Activated CD4-positive, alpha-beta memory T cell treated with anti-CD3 and anti-CD28 coated beads for 36 hours (primary cell): ENCODE results near the gene SPDYE11. TPM values are rescaled to one million over a fixed set of nuclear protein-coding genes. Genes with fewer than 3 reads are reported as not detected.
"Not testable (repeated sequence)": the region's sequence is repeated elsewhere in the genome, so short reads cannot be mapped to it uniquely, and the experiment has no call there.

Experiments used
- CTCF ChIA-PET: fragments of 350-600 bp; sonication (Branson Sonifier 250); formaldehyde crosslinking; loops from one replicate; lab custom pipeline; 2021; ENCODE audit warnings: antibody characterized with exemption, inconsistent platforms; lab: Charles Lee
- POLR2A ChIA-PET: fragments of 350-600 bp; sonication (Branson Sonifier 250); formaldehyde crosslinking; loops from one replicate; lab custom pipeline; 2021; ENCODE audit warnings: antibody characterized with exemption; lab: Charles Lee
- DNase-seq: peaks from one replicate; pipeline ENCODE4 v3.0.0-alpha.2; 2020
- H3K27ac Mint-ChIP-seq: one replicate; pipeline ENCODE4 v1.8.0; 2021; ENCODE audit warnings: mixed read lengths
- H3K27me3 Mint-ChIP-seq: one replicate; pipeline ENCODE4 v1.8.0; 2021; ENCODE audit warnings: mixed read lengths
- H3K36me3 Mint-ChIP-seq: one replicate; pipeline ENCODE4 v1.8.0; 2021; ENCODE audit warnings: mixed read lengths
- H3K4me1 Mint-ChIP-seq: one replicate; pipeline ENCODE4 v1.8.0; 2021; ENCODE audit warnings: low read depth, mixed read lengths
- H3K4me3 Mint-ChIP-seq: one replicate; pipeline ENCODE4 v1.8.0; 2021; ENCODE audit warnings: mild to moderate bottlenecking, mixed read lengths
- H3K9me3 Mint-ChIP-seq: one replicate; pipeline ENCODE4 v1.8.0; 2021; ENCODE audit warnings: mixed read lengths
- intact Hi-C: fragments of 100-400 bp; cut with micrococcal nuclease; formaldehyde crosslinking; loops from one replicate; pipeline ENCODE4 v1.15.1; 2023
- total RNA-seq, 2 experiments: library from RNA; stranded (reverse); gene quantifications; one replicate each; pipeline ENCODE4 v1.2.3, GENCODE V29; 2021

SPDYE11 gene, protein sequence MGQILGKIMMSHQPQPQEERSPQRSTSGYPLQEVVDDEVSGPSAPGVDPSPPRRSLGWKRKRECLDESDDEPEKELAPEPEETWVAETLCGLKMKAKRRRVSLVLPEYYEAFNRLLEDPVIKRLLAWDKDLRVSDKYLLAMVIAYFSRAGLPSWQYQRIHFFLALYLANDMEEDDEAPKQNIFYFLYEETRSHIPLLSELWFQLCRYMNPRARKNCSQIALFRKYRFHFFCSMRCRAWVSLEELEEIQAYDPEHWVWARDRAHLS
- total RNA-seq = not detected

DNA sequence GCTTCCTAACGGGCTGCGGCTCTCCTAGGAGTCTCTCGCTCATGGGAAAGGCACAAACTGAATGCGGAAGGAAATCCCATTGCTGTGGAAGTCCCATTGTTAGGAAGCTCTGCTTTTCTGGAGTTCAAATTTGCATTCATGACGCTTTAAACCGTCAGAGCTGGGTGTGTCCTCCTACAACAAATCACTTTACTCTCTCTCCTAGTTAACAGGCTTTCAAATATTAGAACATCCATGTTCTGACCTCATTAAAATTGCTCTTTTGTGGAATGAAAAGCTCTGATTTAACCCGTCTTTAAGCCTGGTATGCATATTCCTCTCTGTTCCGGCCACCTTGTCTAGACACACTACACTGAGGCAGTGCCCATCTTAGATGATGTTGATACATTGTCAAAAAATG is at the start of gene SPDYE11:
SPDYE11 (minus strand) TSS at position 101 of the 400 bp plus-strand sequence. CDS start 1,800 bp downstream, outside the sequence.
- H3K27me3 Mint-ChIP-seq, intact Hi-C loops, H3K4me3 Mint-ChIP-seq, H3K9me3 Mint-ChIP-seq, POLR2A ChIA-PET, H3K36me3 Mint-ChIP-seq, H3K27ac Mint-ChIP-seq, DNase-seq, H3K4me1 Mint-ChIP-seq, CTCF ChIA-PET: not testable (repeated sequence)

DNA sequence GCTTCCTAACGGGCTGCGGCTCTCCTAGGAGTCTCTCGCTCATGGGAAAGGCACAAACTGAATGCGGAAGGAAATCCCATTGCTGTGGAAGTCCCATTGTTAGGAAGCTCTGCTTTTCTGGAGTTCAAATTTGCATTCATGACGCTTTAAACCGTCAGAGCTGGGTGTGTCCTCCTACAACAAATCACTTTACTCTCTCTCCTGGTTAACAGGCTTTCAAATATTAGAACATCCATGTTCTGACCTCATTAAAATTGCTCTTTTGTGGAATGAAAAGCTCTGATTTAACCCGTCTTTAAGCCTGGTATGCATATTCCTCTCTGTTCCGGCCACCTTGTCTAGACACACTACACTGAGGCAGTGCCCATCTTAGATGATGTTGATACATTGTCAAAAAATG is 28.2 kb upstream of the SPDYE11 start, which contains the start of gene SPDYE9:
SPDYE9 (minus strand) TSS at position 101 of the 400 bp plus-strand sequence. CDS start 1,800 bp downstream, outside the sequence.
- intact Hi-C loops, CTCF ChIA-PET: not testable (repeated sequence)

DNA sequence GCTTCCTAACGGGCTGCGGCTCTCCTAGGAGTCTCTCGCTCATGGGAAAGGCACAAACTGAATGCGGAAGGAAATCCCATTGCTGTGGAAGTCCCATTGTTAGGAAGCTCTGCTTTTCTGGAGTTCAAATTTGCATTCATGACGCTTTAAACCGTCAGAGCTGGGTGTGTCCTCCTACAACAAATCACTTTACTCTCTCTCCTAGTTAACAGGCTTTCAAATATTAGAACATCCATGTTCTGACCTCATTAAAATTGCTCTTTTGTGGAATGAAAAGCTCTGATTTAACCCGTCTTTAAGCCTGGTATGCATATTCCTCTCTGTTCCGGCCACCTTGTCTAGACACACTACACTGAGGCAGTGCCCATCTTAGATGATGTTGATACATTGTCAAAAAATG is 28.0 kb downstream of the SPDYE11 start, which contains the start of gene SPDYE8:
SPDYE8 (minus strand) TSS at position 101 of the 400 bp plus-strand sequence. CDS start 1,800 bp downstream, outside the sequence.
- POLR2A ChIA-PET, H3K9me3 Mint-ChIP-seq, H3K36me3 Mint-ChIP-seq, intact Hi-C loops, CTCF ChIA-PET, H3K27me3 Mint-ChIP-seq, DNase-seq, H3K27ac Mint-ChIP-seq, H3K4me1 Mint-ChIP-seq, H3K4me3 Mint-ChIP-seq: not testable (repeated sequence)

More for the DNA sequence above, 28.2 kb upstream of the SPDYE11 start, which contains the start of gene SPDYE9:
- POLR2A ChIA-PET, H3K4me1 Mint-ChIP-seq, H3K27me3 Mint-ChIP-seq, H3K36me3 Mint-ChIP-seq, H3K4me3 Mint-ChIP-seq, DNase-seq, H3K9me3 Mint-ChIP-seq, H3K27ac Mint-ChIP-seq: not testable (repeated sequence)

DNA sequence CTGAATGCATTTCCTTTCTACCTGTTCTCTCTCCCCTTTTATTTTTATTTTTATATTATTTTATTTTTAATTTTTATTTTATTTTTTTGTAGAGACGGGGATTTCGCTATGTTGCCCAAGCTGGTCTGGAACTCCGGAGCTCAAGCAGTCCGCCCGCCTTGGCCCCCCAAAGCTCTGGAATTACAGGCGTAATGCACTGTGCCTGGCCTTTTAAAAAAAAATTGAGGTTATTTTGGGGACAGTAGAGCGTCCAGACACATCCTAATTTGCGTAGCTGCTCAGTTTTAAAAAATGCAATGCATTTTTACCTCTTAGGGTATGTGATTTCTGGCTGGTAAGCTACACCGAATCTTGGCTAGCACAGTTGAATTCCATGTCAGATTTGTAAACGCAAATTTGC is 51.2 kb downstream of the SPDYE11 start:
- H3K27ac Mint-ChIP-seq, DNase-seq, H3K9me3 Mint-ChIP-seq, CTCF ChIA-PET, H3K27me3 Mint-ChIP-seq, POLR2A ChIA-PET, intact Hi-C loops, H3K36me3 Mint-ChIP-seq, H3K4me1 Mint-ChIP-seq: not testable (repeated sequence)
- H3K4me3 Mint-ChIP-seq = peak overlapping the region; percentile 48

DNA sequence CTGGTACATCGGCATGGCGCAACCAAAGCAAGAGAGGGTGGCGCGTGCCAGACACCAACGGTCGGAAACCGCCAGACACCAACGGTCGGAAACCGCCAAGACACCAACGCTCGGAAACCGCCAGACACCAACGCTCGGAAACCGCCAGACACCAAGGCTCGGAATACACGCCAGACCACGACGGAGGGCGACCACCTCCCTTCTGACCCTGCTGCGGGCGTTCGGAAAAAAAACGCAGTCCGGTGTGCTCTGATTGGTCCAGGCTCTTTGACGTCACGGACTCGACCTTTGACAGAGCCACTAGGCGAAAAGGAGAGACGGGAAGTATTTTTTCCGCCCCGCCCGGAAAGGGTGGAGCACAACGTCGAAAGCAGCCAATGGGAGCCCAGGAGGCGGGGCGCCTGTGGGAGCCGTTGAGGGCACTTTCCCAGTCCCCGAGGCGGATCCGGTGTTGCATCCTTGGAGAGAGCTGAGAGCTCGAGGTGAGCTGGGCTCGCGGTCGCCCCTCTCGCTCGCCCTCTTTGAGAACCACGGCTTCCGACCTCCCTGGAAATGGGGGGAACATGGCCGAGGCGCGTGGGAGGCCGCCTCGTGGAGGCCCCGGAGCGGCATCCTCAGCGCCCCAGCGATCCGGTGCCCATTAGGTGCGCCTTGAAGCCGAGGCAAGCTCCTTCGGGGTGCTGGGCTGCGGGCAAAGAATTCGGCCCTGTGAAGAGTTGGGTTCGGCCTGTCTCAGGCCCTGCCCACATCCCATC is 51.8 kb downstream of the SPDYE11 start:
- H3K4me1 Mint-ChIP-seq, H3K27me3 Mint-ChIP-seq, intact Hi-C loops, H3K9me3 Mint-ChIP-seq, POLR2A ChIA-PET, H3K36me3 Mint-ChIP-seq, CTCF ChIA-PET: not testable (repeated sequence)
- peak; percentile 95 for DNase-seq
- H3K27ac Mint-ChIP-seq = peak overlapping the region; percentile 100
- H3K4me3 Mint-ChIP-seq = peak overlapping the region; percentile 97

DNA sequence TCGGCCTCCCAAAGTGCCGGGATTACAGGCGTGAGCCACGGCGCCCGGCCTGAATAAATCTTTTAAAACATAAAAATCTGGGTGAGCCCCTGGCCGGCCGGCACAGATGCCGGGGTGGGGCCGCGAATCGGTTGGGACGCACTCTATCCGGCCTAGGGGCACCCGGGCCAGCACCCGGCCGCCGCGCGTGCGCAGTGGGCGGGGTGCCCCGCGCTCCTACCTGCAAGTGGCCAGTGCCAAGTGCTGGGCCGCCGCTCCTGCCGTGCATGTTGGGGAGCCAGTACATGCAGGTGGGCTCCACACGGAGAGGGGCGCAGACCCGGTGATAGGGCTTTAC is 52.4 kb downstream of the SPDYE11 start:
- H3K4me1 Mint-ChIP-seq, intact Hi-C loops, H3K9me3 Mint-ChIP-seq, CTCF ChIA-PET, POLR2A ChIA-PET, H3K27me3 Mint-ChIP-seq, H3K36me3 Mint-ChIP-seq: not testable (repeated sequence)
- Mint-ChIP-seq H3K27ac (peak overlapping the region; percentile 100), H3K4me3 (peak overlapping the region; percentile 97)
- peak; percentile 81 for DNase-seq

DNA sequence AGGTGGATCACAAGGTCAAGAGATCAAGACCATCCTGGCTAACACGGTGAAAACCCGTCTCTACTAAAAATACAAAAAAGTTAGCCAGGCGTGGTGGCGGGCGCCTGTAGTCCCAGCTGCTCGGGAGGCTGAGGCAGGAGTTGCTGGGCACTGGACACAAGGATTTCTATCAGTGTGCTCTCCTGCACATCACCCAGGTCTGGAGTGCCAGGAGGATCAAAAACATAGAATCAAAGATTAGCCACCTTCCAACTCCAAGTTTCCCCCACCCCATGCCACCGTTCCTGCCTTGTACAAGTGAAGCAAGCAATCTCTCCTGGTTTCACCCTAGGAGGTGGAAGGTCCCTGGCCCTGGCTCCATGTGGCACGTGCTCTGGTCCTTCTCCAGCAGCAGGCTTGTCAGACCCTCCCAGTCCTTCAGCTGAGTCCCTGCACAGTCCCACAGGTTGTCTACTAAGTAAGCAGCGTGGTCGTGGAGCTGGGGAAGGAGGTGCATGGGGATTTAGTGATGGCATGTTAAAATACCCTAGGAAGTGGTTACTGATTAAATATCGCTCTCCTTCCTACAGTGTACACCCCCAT is 59.7 kb downstream of the SPDYE11 start:
- CTCF ChIA-PET, H3K9me3 Mint-ChIP-seq, POLR2A ChIA-PET, H3K36me3 Mint-ChIP-seq, H3K4me3 Mint-ChIP-seq, H3K4me1 Mint-ChIP-seq, H3K27ac Mint-ChIP-seq, H3K27me3 Mint-ChIP-seq, intact Hi-C loops, DNase-seq: not testable (repeated sequence)

Other genes with a start within 250 kb of the SPDYE11 start
- 1 to 10 TPM; 2.9 to 3.8 TPM for gene TYW1B, start 229.7 kb downstream of the SPDYE11 start, total RNA-seq
- gene POM121, start 132.8 kb downstream of the SPDYE11 start, total RNA-seq = 10 to 100 TPM; 46.4 to 49.5 TPM
- 1 to 10 TPM in 1 of 2 experiments, under 1 TPM in 1; 0.63 to 1.1 TPM for gene TRIM74, start 88.4 kb downstream of the SPDYE11 start, total RNA-seq
- not detected for gene SPDYE8, start 28.1 kb downstream of the SPDYE11 start, total RNA-seq
- not detected for gene SPDYE9, start 28.1 kb upstream of the SPDYE11 start, total RNA-seq